Loucy (cell line): ENCODE data around the gene CD248.

Experiments used
- H2AFZ ChIP-seq: fragments of 200-600 bp; sonication (generic); 2 replicates; pipeline ENCODE4 v1.6.0; 2016; ENCODE audit warnings: antibody characterized with exemption, mild to moderate bottlenecking, low read length, moderate library complexity
- H3F3A ChIP-seq: fragments of 200-600 bp; 2 replicates; pipeline ENCODE4 v1.6.0; 2016; ENCODE audit warnings: antibody characterized with exemption, low read depth, mild to moderate bottlenecking
- H3K27me3 ChIP-seq: fragments of 200-600 bp; sonication (generic); 2 replicates; pipeline ENCODE4 v1.6.1; 2014; ENCODE audit warnings: low read length, mild to moderate bottlenecking; ENCODE audit not compliant: insufficient read depth, poor library complexity, severe bottlenecking
- H3K36me3 ChIP-seq: fragments of 200-600 bp; sonication (generic); 2 replicates; pipeline ENCODE4 v1.6.1; 2016; ENCODE audit warnings: low read length; ENCODE audit not compliant: insufficient read depth
- H3K4me1 ChIP-seq: fragments of 200-600 bp; sonication (generic); 2 replicates; pipeline ENCODE4 v1.5.1; 2014; ENCODE audit warnings: low read length, mild to moderate bottlenecking; ENCODE audit not compliant: insufficient read depth, poor library complexity, severe bottlenecking
- H3K4me2 ChIP-seq: fragments of 200-600 bp; sonication (generic); 2 replicates; pipeline ENCODE4 v1.6.0; 2014; ENCODE audit warnings: antibody characterized with exemption, low read length, low read depth, mild to moderate bottlenecking; ENCODE audit not compliant: poor library complexity, severe bottlenecking
- H3K4me3 ChIP-seq: fragments of 200-600 bp; sonication (generic); 2 replicates; pipeline ENCODE4 v1.5.1; 2014; ENCODE audit warnings: low read length, mild to moderate bottlenecking, mixed read lengths; ENCODE audit not compliant: poor library complexity, severe bottlenecking
- H3K79me2 ChIP-seq: fragments of 200-600 bp; sonication (generic); 2 replicates; pipeline ENCODE4 v1.6.1; 2014; ENCODE audit warnings: low read length; ENCODE audit not compliant: insufficient read depth
- H3K9ac ChIP-seq: fragments of 200-600 bp; sonication (generic); 2 replicates; pipeline ENCODE4 v1.6.0; 2014; ENCODE audit warnings: mild to moderate bottlenecking, low read depth, low read length, moderate library complexity; ENCODE audit not compliant: poor library complexity, severe bottlenecking
- H3K9me2 ChIP-seq: fragments of 200-600 bp; sonication (generic); replicated peaks from 2 replicates; pipeline ENCODE4 v1.6.1; 2016; ENCODE audit warnings: low read depth, low read length, mixed read lengths
- H3K9me3 ChIP-seq: fragments of 200-600 bp; sonication (generic); 2 replicates; pipeline ENCODE4 v1.6.1; 2014; ENCODE audit warnings: mild to moderate bottlenecking, antibody characterized with exemption, low read length, low read depth; ENCODE audit not compliant: insufficient read depth
- H4K20me1 ChIP-seq: fragments of 200-600 bp; sonication (generic); 2 replicates; pipeline ENCODE4 v1.6.0; 2014; ENCODE audit warnings: antibody characterized with exemption, low read length, mild to moderate bottlenecking; ENCODE audit not compliant: insufficient read depth, poor library complexity, severe bottlenecking
- EZH2phosphoT487 ChIP-seq: fragments of 200-600 bp; IDR thresholded peaks from 2 replicates; pipeline ENCODE4 v1.6.1; 2018; ENCODE audit warnings: antibody characterized with exemption, mild to moderate bottlenecking, moderate library complexity, borderline replicate concordance
- TF ChIP-seq, protein P1 (sequence below): fragments of 200-600 bp; sonication (generic); conservative IDR thresholded peaks from 2 replicates; pipeline ENCODE4 v1.5.1; 2014; ENCODE audit warnings: mild to moderate bottlenecking, antibody characterized with exemption, low read length

Gene CD248

DNA sequence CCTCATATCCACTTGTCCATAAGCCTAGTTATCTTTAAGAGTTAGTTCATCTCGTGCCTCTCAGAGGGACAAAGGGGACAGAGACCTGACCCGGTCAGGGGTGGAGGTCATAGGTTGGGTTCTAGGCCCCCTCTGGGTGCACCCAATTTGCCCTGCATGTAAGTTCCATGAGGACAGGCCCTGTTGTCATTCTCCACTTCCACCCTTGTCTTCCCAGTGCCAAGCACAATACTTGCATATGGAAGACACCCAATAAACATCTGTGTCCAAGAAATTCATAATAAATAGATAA is 26.6 kb downstream of the CD248 start:
- Histone ChIP-seq H3K4me3 (peak overlapping the region; percentile 95), H3K9me3 (no peaks in the 10 kb centered on the region), H3K4me1 (peaks cover 22% of the 10 kb centered on the region), H2AFZ (no peak overlapping the region), H3K9me2 (no peaks in the 10 kb centered on the region), H3K79me2 (peaks cover 14% of the 10 kb centered on the region), H3F3A (no peaks in the 10 kb centered on the region), H3K9ac (no peak overlapping the region), H3K4me2 (peak overlapping the region; percentile 78), H3K36me3 (no peaks in the 10 kb centered on the region), H4K20me1 (no peaks in the 10 kb centered on the region), H3K27me3 (no peaks in the 10 kb centered on the region)
- no peak for TF ChIP-seq EZH2phosphoT487
- TF ChIP-seq, protein P1, sequence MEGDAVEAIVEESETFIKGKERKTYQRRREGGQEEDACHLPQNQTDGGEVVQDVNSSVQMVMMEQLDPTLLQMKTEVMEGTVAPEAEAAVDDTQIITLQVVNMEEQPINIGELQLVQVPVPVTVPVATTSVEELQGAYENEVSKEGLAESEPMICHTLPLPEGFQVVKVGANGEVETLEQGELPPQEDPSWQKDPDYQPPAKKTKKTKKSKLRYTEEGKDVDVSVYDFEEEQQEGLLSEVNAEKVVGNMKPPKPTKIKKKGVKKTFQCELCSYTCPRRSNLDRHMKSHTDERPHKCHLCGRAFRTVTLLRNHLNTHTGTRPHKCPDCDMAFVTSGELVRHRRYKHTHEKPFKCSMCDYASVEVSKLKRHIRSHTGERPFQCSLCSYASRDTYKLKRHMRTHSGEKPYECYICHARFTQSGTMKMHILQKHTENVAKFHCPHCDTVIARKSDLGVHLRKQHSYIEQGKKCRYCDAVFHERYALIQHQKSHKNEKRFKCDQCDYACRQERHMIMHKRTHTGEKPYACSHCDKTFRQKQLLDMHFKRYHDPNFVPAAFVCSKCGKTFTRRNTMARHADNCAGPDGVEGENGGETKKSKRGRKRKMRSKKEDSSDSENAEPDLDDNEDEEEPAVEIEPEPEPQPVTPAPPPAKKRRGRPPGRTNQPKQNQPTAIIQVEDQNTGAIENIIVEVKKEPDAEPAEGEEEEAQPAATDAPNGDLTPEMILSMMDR, result no peak

DNA sequence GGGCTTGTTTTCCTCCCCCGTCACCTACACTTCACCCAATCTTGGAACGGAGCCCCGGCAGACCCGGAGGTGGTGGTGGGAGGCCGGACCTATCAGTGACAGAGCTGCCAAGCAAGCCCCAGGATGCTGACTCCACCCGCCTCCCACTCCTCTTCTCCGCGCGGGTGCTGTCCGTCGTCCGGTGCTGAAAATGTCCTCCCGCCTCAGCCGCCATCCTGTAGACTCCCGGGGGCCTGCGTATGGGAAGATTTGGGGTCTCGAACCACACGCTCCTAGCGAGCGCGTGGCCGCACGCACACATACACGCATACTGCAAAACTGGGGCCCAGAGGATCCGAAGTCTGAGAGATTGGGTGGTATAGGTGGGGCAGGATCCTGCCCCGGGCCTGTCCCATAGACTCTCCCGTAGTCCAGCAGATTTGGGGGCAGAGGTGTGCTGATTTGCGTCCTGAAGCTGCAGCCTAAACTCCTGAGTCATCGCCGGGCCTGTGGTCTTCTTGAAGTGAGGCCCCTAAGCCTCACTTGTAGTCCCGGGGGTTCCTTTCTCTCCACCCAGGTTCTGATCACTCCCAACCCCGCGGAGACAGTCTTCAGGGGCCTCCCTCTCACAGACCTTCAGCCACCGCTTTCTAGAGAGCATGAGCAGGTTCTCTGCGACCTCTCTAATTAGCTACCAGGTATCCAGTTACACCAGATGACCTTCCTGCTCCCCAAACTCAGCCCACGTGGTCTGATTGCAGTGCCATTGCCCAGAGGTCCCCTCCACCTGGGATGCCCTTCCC is 27.1 kb downstream of the CD248 start:
- TF ChIP-seq EZH2phosphoT487, result no peak
- TF ChIP-seq, protein P1, result no peak
- Histone ChIP-seq H3K9me3 (no peaks in the 10 kb centered on the region), H4K20me1 (no peaks in the 10 kb centered on the region), H3K9me2 (no peaks in the 10 kb centered on the region), H3K4me1 (peaks cover 22% of the 10 kb centered on the region), H3K36me3 (no peaks in the 10 kb centered on the region), H3K27me3 (no peaks in the 10 kb centered on the region), H3K79me2 (peaks cover 14% of the 10 kb centered on the region), H3F3A (no peaks in the 10 kb centered on the region), H3K4me2 (peak overlapping the region; percentile 78), H3K9ac (peak overlapping the region; percentile 33), H2AFZ (peak overlapping the region; percentile 70), H3K4me3 (peak overlapping the region; percentile 95)

DNA sequence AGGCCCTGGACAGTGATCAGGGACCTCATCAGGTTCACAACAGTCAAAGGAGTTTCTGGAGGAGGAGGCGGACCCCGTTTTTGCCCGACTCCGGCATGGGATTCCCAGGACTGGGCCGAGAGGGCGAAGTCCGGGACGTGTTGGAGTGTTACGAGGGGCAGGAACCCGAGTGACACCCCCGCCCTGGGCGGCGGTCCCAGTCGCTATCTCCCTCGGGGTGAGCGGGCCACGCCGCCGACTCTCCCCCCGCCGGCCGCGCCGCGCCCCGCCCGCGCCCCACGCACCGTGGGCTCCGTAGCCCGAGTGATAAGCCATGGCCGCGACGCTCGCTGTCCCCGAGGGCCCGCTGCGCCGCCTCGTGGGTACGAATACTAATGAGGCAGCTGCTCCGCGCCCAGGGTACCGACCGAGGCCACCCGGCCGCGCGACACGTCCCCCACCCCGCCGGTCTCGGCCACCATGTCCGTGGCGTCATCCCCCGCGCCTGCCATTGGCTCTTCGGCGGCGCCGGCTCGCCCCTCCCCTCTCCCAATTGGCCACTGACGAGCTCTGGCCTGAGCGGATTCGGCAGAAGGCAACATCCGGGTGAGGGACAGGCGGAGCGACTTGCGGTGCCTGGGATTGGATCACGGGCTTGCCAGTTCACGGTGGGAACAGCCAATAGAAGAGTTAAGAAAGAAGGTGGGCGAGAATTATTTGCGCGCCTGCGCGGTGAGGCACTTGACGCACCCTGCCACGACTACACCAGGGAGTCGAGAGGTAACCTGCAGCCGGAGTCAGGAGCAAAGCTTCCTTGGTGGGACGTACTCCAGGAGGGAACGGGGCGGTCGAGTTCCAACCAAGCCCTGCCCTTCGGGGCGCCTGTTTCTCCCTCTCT is 27.9 kb downstream of the CD248 start, which contains the start of gene YIF1A:
Gene YIF1A (minus strand): TSS at position 473 of the 877 bp plus-strand sequence. CDS start 158 bp downstream, at position 315.
- Histone ChIP-seq H3K4me1 (peaks cover 22% of the 10 kb centered on the region), H2AFZ (peak within 1 kb of the TSS; percentile 85)
- TF ChIP-seq EZH2phosphoT487, result no peak
- TF ChIP-seq, protein P1, result peak; percentile 17

More for the DNA sequence above, 27.9 kb downstream of the CD248 start, which contains the start of gene YIF1A:
- Histone ChIP-seq H3K9me2 (no peaks in the 10 kb centered on the region), H3K4me2 (peak within 1 kb of the TSS; percentile 86), H3K36me3 (no peaks in the 10 kb centered on the region), H3F3A (no peaks in the 10 kb centered on the region), H3K4me3 (peak within 1 kb of the TSS; percentile 95), H4K20me1 (no peaks in the 10 kb centered on the region), H3K9me3 (no peaks in the 10 kb centered on the region), H3K27me3 (no peaks in the 10 kb centered on the region), H3K9ac (peak within 1 kb of the TSS; percentile 93), H3K79me2 (peaks cover 14% of the 10 kb centered on the region)
